ENCODE data around the gene SIK3. TPM values are rescaled to one million over a fixed set of nuclear protein-coding genes. Genes with fewer than 3 reads are reported as not detected.

SIK3 gene
- total and polyA plus RNA-seq, 8 donors = 11.1 to 27.3 (median 24.0) TPM

GRCh38 chr11:117076941-117077691 is 21.1 kb downstream of the SIK3 start:
- peaks cover 10 to 26% (median 25%) of the 10 kb centered on the region in 3 donors for H3K4me1 ChIP-seq
- 51 to 52% methylated on average over 3 of the region's 3 CpGs for WGBS, 2 donors
- no peak for DNase-seq
- no peak overlapping the region for H3K27ac ChIP-seq
- FAIRE-seq = no peak
- peak in 3 of 4 donors; percentile 48 to 58 (median 51) for ATAC-seq
- no peaks in the 10 kb centered on the region for H3K27me3 ChIP-seq
- intact Hi-C loops (cut with DNase I) = no loop called here
- no peak for TF ChIP-seq CTCF (IDR thresholded peaks at IDR 0.05)
- no peak overlapping the region for H3K4me3 ChIP-seq
- no peaks in the 10 kb centered on the region for H3K9me3 ChIP-seq
- no peaks in the 10 kb centered on the region for H3K36me3 ChIP-seq

GRCh38 chr11:117075186-117075585 is 23.0 kb downstream of the SIK3 start:
- intact Hi-C loops (cut with DNase I) = no loop called here
- 88 to 93% methylated on average over 1 of the region's 1 CpG for WGBS, 2 donors
- H3K4me1 ChIP-seq = peaks cover 13 to 42% (median 30%) of the 10 kb centered on the region in 3 donors

GRCh38 chr11:117074119-117074518 is 24.1 kb downstream of the SIK3 start:
- no peak for FAIRE-seq

More at GRCh38 chr11:117075186-117075585, 23.0 kb downstream of the SIK3 start:
- FAIRE-seq (no peak), ATAC-seq (no peak), DNase-seq (no peak)
- Histone ChIP-seq H3K27ac (no peak overlapping the region), H3K9me3 (no peaks in the 10 kb centered on the region), H3K4me3 (no peak overlapping the region), H3K27me3 (no peaks in the 10 kb centered on the region), H3K36me3 (no peaks in the 10 kb centered on the region)
- no peak for TF ChIP-seq CTCF (IDR thresholded peaks at IDR 0.05)

GRCh38 chr11:117073539-117073938 is 24.7 kb downstream of the SIK3 start:
- no peak for TF ChIP-seq CTCF (IDR thresholded peaks at IDR 0.05)
- FAIRE-seq (no peak), ATAC-seq (no peak), DNase-seq (no peak)
- intact Hi-C loops (cut with DNase I) = no loop called here
- H3K9me3 ChIP-seq = no peaks in the 10 kb centered on the region
- peak overlapping the region in 1 of 4 donors; percentile 35 for H3K27ac ChIP-seq
- 46 to 83% methylated on average over 2 of the region's 2 CpGs for WGBS, 2 donors
- H3K36me3 ChIP-seq = no peaks in the 10 kb centered on the region
- H3K27me3 ChIP-seq = no peaks in the 10 kb centered on the region
- peaks cover 14 to 46% (median 30%) of the 10 kb centered on the region in 3 donors for H3K4me1 ChIP-seq
- H3K4me3 ChIP-seq = no peak overlapping the region

More at GRCh38 chr11:117074119-117074518, 24.1 kb downstream of the SIK3 start:
- peaks cover 14 to 46% (median 30%) of the 10 kb centered on the region in 3 donors for H3K4me1 ChIP-seq
- no peak for DNase-seq
- H3K27ac ChIP-seq = no peak overlapping the region
- no peak for ATAC-seq
- no peak overlapping the region for H3K4me3 ChIP-seq
- no peaks in the 10 kb centered on the region for H3K9me3 ChIP-seq
- H3K27me3 ChIP-seq = no peaks in the 10 kb centered on the region
- H3K36me3 ChIP-seq = no peaks in the 10 kb centered on the region
- no peak for TF ChIP-seq CTCF (IDR thresholded peaks at IDR 0.05)
- intact Hi-C loops (cut with DNase I) = no loop called here
